Measurements from ENCODE around the gene RRP8.

- TF ChIP-seq, protein P1, sequence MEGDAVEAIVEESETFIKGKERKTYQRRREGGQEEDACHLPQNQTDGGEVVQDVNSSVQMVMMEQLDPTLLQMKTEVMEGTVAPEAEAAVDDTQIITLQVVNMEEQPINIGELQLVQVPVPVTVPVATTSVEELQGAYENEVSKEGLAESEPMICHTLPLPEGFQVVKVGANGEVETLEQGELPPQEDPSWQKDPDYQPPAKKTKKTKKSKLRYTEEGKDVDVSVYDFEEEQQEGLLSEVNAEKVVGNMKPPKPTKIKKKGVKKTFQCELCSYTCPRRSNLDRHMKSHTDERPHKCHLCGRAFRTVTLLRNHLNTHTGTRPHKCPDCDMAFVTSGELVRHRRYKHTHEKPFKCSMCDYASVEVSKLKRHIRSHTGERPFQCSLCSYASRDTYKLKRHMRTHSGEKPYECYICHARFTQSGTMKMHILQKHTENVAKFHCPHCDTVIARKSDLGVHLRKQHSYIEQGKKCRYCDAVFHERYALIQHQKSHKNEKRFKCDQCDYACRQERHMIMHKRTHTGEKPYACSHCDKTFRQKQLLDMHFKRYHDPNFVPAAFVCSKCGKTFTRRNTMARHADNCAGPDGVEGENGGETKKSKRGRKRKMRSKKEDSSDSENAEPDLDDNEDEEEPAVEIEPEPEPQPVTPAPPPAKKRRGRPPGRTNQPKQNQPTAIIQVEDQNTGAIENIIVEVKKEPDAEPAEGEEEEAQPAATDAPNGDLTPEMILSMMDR (IDR thresholded peaks at IDR 0.05) = no peak
- TF ChIP-seq EP300 (IDR thresholded peaks at IDR 0.05) = no peak
Observed at GRCh38 chr11:6631361-6631890, 28.0 kb upstream of the RRP8 start.

Measured in tibial nerve (tissue), 4 donors.